ENCODE measurements around the gene CDC42SE2. TPM values are rescaled to one million over a fixed set of nuclear protein-coding genes. Genes with fewer than 3 reads are reported as not detected.

The CDC42SE2 gene
- total RNA-seq, 1 experiment from 2014 or later = 46.1 TPM

GRCh38 chr5:131288328-131288727 lies 24.5 kb downstream of the CDC42SE2 start:
- BruUV-seq (replicated peaks) = no TSS peak
- DNase-seq (ENCODE audit: low read depth, low spot score) (no peak), ATAC-seq (no peak)
- Histone ChIP-seq H3K9me3 (ENCODE audit: control insufficient read depth, insufficient read depth, low read depth, low read length) (no peaks in the 10 kb centered on the region), H3K4me3 (ENCODE audit: low read depth in 2 of 2, low read length in 2 of 2) (no peak overlapping the region), H3K4me1 (ENCODE audit: control insufficient read depth, insufficient read depth, low read length) (peaks cover 6% of the 10 kb centered on the region; the same call in 1 of the 2 replicates), H3K36me3 (ENCODE audit: control insufficient read depth, insufficient read depth, low read length) (no peaks in the 10 kb centered on the region), H3K27ac (ENCODE audit: low read length) (no peak overlapping the region), H3K27me3 (ENCODE audit: control insufficient read depth, insufficient read depth, low read length) (no peaks in the 10 kb centered on the region)
- ChIA-PET POLR2A (no interaction called here), CTCF (no interaction called here)
- TF ChIP-seq REST (IDR thresholded peaks at IDR 0.05; ENCODE audit: insufficient read depth in 1 of 2, low read depth in 2 of 2, low read length in 1 of 2) (no peak), CTCF (IDR thresholded peaks at IDR 0.05) (no peak), TCF7L2 (IDR thresholded peaks at IDR 0.05; ENCODE audit: low read depth, low read length) (no peak), SIN3A (IDR thresholded peaks at IDR 0.05; ENCODE audit: borderline replicate concordance, insufficient read depth, low read depth, low read length) (no peak)
- in situ Hi-C loops (cut with HindIII; ENCODE audit: low pct_unique_long_range_greater_than_20kb, low sequenced_read_pairs) = no loop called here
- intact Hi-C loops (cut with micrococcal nuclease; ENCODE audit: unreplicated experiment) = no loop called here

GRCh38 chr5:131289738-131290137 lies 25.9 kb downstream of the CDC42SE2 start:
- ChIA-PET CTCF (interaction anchor here (0.7 kb wide), 1 partner anchor 125 kb away, joined by 3 read pairs; the partner anchor contains the start of gene HINT1), POLR2A (interaction anchor here (0.7 kb wide), 1 partner anchor 124 kb away, joined by 6 read pairs; no protein-coding TSS in a partner anchor)
- Histone ChIP-seq H3K36me3 (ENCODE audit: control insufficient read depth, insufficient read depth, low read length) (no peaks in the 10 kb centered on the region), H3K4me1 (ENCODE audit: control insufficient read depth, insufficient read depth, low read length) (peaks cover 6% of the 10 kb centered on the region; the same call in 1 of the 2 replicates), H3K27ac (ENCODE audit: low read length) (no peak overlapping the region), H3K4me3 (ENCODE audit: low read depth in 2 of 2, low read length in 2 of 2) (no peak overlapping the region), H3K27me3 (ENCODE audit: control insufficient read depth, insufficient read depth, low read length) (no peaks in the 10 kb centered on the region), H3K9me3 (ENCODE audit: control insufficient read depth, insufficient read depth, low read depth, low read length) (no peaks in the 10 kb centered on the region)
- ATAC-seq = no peak
- intact Hi-C loops (cut with micrococcal nuclease; ENCODE audit: unreplicated experiment) (no loop called here), in situ Hi-C loops (cut with HindIII; ENCODE audit: low pct_unique_long_range_greater_than_20kb, low sequenced_read_pairs) (no loop called here)
- TF ChIP-seq TCF7L2 (IDR thresholded peaks at IDR 0.05; ENCODE audit: low read depth, low read length) (no peak), SIN3A (IDR thresholded peaks at IDR 0.05; ENCODE audit: borderline replicate concordance, insufficient read depth, low read depth, low read length) (no peak), REST (IDR thresholded peaks at IDR 0.05; ENCODE audit: insufficient read depth in 1 of 2, low read depth in 2 of 2, low read length in 1 of 2) (no peak), CTCF (IDR thresholded peaks at IDR 0.05) (no peak), POLR2AphosphoS5 (IDR thresholded peaks at IDR 0.05; ENCODE audit: low read depth, low read length) (no peak)
- no peak for DNase-seq (ENCODE audit: low read depth, low spot score)
- no TSS peak for BruUV-seq (replicated peaks)
